K562 (cell line): ENCODE results near the gene BID. TPM values are rescaled to one million over a fixed set of nuclear protein-coding genes. Genes with fewer than 3 reads are reported as not detected.
"Not testable (repeated sequence)": the region's sequence is repeated elsewhere in the genome, so short reads cannot be mapped to it uniquely, and the experiment has no call there.

ENCODE experiments used
- ATAC-seq: fragments of 200-7000 bp; cut with Tn5 transposase; 3 replicates; pipeline ENCODE4 v1.9.1; 2020; ENCODE audit warnings: moderate library complexity
- BruUV-seq: library from RNA; stranded (reverse); fragments of 400-500 nt; replicated peaks from 2 replicates; lab custom pipeline; 2021; lab: Mats Ljungman, UMichigan
- CTCF ChIA-PET: fragments of 300-600 bp; formaldehyde crosslinking; extraction: SDS; loops from one replicate; lab custom pipeline; 2021; ENCODE audit warnings: low intra/inter-chr PET ratio; lab: Yijun Ruan, JAX
- POLR2A ChIA-PET: fragments of 300-600, 350-650 bp; sonication (Branson Sonifier 250); formaldehyde crosslinking; extraction: SDS; loops from one replicate; lab custom pipeline; 2021; ENCODE audit warnings: antibody characterized with exemption, inconsistent platforms; lab: Yijun Ruan, JAX
- DNase-seq, 4 experiments: peaks; one replicate each; pipeline versions ENCODE4 v3.0.0 to v3.0.0-alpha.2; 2011 to 2018; ENCODE audit warnings: low spot score in 3 of 4, mixed read lengths in 3 of 4; ENCODE audit errors: extremely low read depth in 1 of 4
- FAIRE-seq: peaks from 2 replicates; lab custom pipeline; 2011; peaks lifted over from hg19 to GRCh38; lab: Jason Lieb, UNC
- H2AFZ ChIP-seq: 2 replicates; pipeline ENCODE4 v1.6.0; 2011; ENCODE audit warnings: low read depth, low read length, control low read depth, inconsistent platforms
- H3K27ac ChIP-seq: fragments of 200-600 bp; 3 replicates; pipeline ENCODE4 v1.8.0; 2011; ENCODE audit warnings: low read depth, mild to moderate bottlenecking, control low read depth, inconsistent platforms, low read length, moderate library complexity, mixed read lengths; ENCODE audit errors: extremely low read depth
- H3K27me3 ChIP-seq, 2 experiments: fragments of 300-600 bp in 1 of 2; 2 replicates in 1 of 2; 3 replicates in 1 of 2; pipeline versions ENCODE4 v1.6.0 to v1.8.0; 2011; ENCODE audit warnings: inconsistent platforms in 2 of 2, low read length in 2 of 2, mild to moderate bottlenecking in 1 of 2, mixed read lengths in 1 of 2, moderate library complexity in 1 of 2; ENCODE audit not compliant: control insufficient read depth in 2 of 2, insufficient read depth in 2 of 2
- H3K36me3 ChIP-seq: fragments of 300-600 bp; 3 replicates; pipeline ENCODE4 v1.8.0; 2011; ENCODE audit warnings: mild to moderate bottlenecking, low read length, inconsistent platforms; ENCODE audit not compliant: control insufficient read depth, insufficient read depth
- H3K4me1 ChIP-seq, 2 experiments: fragments of 200-600 bp in 1 of 2; replicated peaks in 1 of 2; 2 replicates in 1 of 2; 3 replicates in 1 of 2; pipeline versions ENCODE4 v1.5.1 to v1.8.0; 2011; ENCODE audit warnings: inconsistent platforms in 2 of 2, low read length in 2 of 2, mild to moderate bottlenecking in 1 of 2, mixed read lengths in 1 of 2, moderate library complexity in 1 of 2; ENCODE audit not compliant: control insufficient read depth in 2 of 2, insufficient read depth in 2 of 2
- H3K4me2 ChIP-seq: 2 replicates; pipeline ENCODE4 v1.6.1; 2011; ENCODE audit warnings: low read length, control low read depth, inconsistent platforms, mixed read lengths; ENCODE audit not compliant: insufficient read depth
- H3K4me3 ChIP-seq: fragments of 200-600 bp; sonication (generic), shearing (Covaris generic); 2 replicates; pipeline ENCODE4 v1.5.1; 2016; ENCODE audit warnings: control low read depth, inconsistent platforms
- H3K79me2 ChIP-seq: fragments of 200-600 bp; 3 replicates; pipeline ENCODE4 v1.8.0; 2011; ENCODE audit warnings: low read length, inconsistent platforms; ENCODE audit not compliant: control insufficient read depth, insufficient read depth
- H3K9ac ChIP-seq, 2 experiments: 2 replicates each; pipeline versions ENCODE4 v1.6.0 to v1.6.1; 2011; ENCODE audit warnings: low read depth in 2 of 2, low read length in 2 of 2, control low read depth in 1 of 2, inconsistent platforms in 1 of 2, mild to moderate bottlenecking in 1 of 2, mixed read lengths in 1 of 2; ENCODE audit not compliant: insufficient read depth in 1 of 2
- H3K9me1 ChIP-seq: one replicate; pipeline ENCODE4 v1.6.0; 2011; ENCODE audit warnings: inconsistent platforms, mild to moderate bottlenecking, low read length, moderate library complexity; ENCODE audit not compliant: control insufficient read depth, insufficient read depth
- H3K9me3 ChIP-seq: replicated peaks from 2 replicates; pipeline ENCODE4 v1.5.1; 2011; ENCODE audit warnings: low read depth, low read length, inconsistent platforms; ENCODE audit not compliant: control insufficient read depth, insufficient read depth
- H4K20me1 ChIP-seq: replicated peaks from 2 replicates; pipeline ENCODE4 v1.6.1; 2011; ENCODE audit warnings: low read length, inconsistent platforms, mixed read lengths; ENCODE audit not compliant: control insufficient read depth, insufficient read depth
- CC2D1A ChIP-seq: fragments of 450-650 bp; IDR thresholded peaks from 2 replicates; pipeline ENCODE4 v1.6.1; 2017; ENCODE audit warnings: mild to moderate bottlenecking
- ELF2 ChIP-seq: fragments of 250-450 bp; sonication (Bioruptor Pico); IDR thresholded peaks from 2 replicates; pipeline ENCODE4 v1.5.0; 2021; ENCODE audit warnings: mild to moderate bottlenecking
- FOXA3 ChIP-seq, 2 experiments: fragments of 450-650 bp in 1 of 2; sonication (generic) in 1 of 2; formaldehyde crosslinking; IDR thresholded peaks in 1 of 2; conservative IDR thresholded peaks in 1 of 2; 2 replicates each; pipeline versions ENCODE4 v1.4.0 to v1.8.0; 2020 to 2022; ENCODE audit warnings: mild to moderate bottlenecking in 2 of 2, missing genetic modification reagents in 1 of 2
- FOXM1 ChIP-seq, 2 experiments: fragments of 450-650 bp in 1 of 2; sonication (generic) in 1 of 2; formaldehyde crosslinking in 1 of 2; IDR thresholded peaks; 2 replicates each; pipeline versions ENCODE4 v1.6.1 to v1.9.0; 2017 to 2022; ENCODE audit warnings: low read depth in 2 of 2, mild to moderate bottlenecking in 2 of 2, missing genetic modification reagents in 1 of 2, moderate library complexity in 1 of 2
- GABPB2 ChIP-seq: fragments of 250-450 bp; sonication (Bioruptor Pico); conservative IDR thresholded peaks from 2 replicates; pipeline ENCODE4 v1.5.1; 2021; ENCODE audit warnings: mild to moderate bottlenecking
- NR3C1 ChIP-seq: sonication (generic); formaldehyde crosslinking; IDR thresholded peaks from 2 replicates; pipeline ENCODE4 v1.8.1; 2022; ENCODE audit warnings: missing genetic modification reagents
- SLC30A9 ChIP-seq: fragments of 250-450 bp; sonication (Bioruptor Pico); IDR thresholded peaks from 2 replicates; pipeline ENCODE4 v1.8.0; 2022; ENCODE audit warnings: mild to moderate bottlenecking, moderate library complexity
- SMAD1 ChIP-seq: fragments of 150-350 bp; IDR thresholded peaks from 2 replicates; pipeline ENCODE4 v1.6.1; 2014; ENCODE audit warnings: low read length, low read depth; ENCODE audit not compliant: partially characterized antibody
- SREBF2 ChIP-seq: sonication (generic); formaldehyde crosslinking; IDR thresholded peaks from 2 replicates; pipeline ENCODE4 v1.4.0; 2020; ENCODE audit warnings: mild to moderate bottlenecking, missing genetic modification reagents
- ZNF586 ChIP-seq: fragments of 450-650 bp; formaldehyde crosslinking; conservative IDR thresholded peaks from 2 replicates; pipeline ENCODE4 v1.4.0; 2020; ENCODE audit warnings: mild to moderate bottlenecking, moderate library complexity
- WGBS: fragments of 100-300 bp; shearing (Covaris generic); methylation state at CpG from one replicate; pipeline ENCODE4 v1.1.6; 2016; ENCODE audit warnings: low coverage, mixed read lengths; ENCODE audit not compliant: insufficient coverage; ENCODE audit errors: missing lambda C conversion rate; 5-methylcytosine and 5-hydroxymethylcytosine counted together
- in situ Hi-C: fragments of 300-500 bp; cut with MboI; formaldehyde crosslinking; loops from 4 replicates; pipeline ENCODE4 v1.15.0; 2018; ENCODE audit warnings: inconsistent platforms, mixed read lengths
- intact Hi-C: fragments of 100-400 bp; cut with micrococcal nuclease; formaldehyde crosslinking; loops from 2 replicates; pipeline ENCODE4 v1.14.2; 2022
- polyA plus RNA-seq, 8 experiments: library from polyadenylated mRNA; depleted of rRNA in 4 of 8; stranded (reverse) in 5 of 8; unstranded in 3 of 8; fragments of >200 nt; fragmentation: Nextera tagmentation in 2 of 8; fragmentation: Illumina TruSeq in 1 of 8; extraction: Ambion mirVana in 2 of 8; extraction: Trizol in 1 of 8; gene quantifications; 2 replicates each; pipeline versions ENCODE4 v1.2.1 to v1.2.3, GENCODE V29; 2011 to 2014; ENCODE audit warnings: inconsistent platforms in 1 of 8, missing spikeins in 1 of 8
- total RNA-seq, 7 experiments: library from RNA; depleted of rRNA in 6 of 7; stranded (reverse); fragments of >200 nt in 6 of 7; fragmentation: Illumina TruSeq in 2 of 7; extraction: Trizol in 2 of 7; gene quantifications; 2 replicates each; pipeline versions ENCODE4 v1.2.1 to v1.2.3, GENCODE V29; 2011 to 2021; ENCODE audit warnings: low replicate concordance in 1 of 7
- TF ChIP-seq, protein P1 (sequence below): fragments of 450-650 bp; formaldehyde crosslinking; conservative IDR thresholded peaks from 2 replicates; pipeline ENCODE4 v1.4.0; 2022; ENCODE audit warnings: mild to moderate bottlenecking, missing genetic modification characterization

BID gene
- total and polyA plus RNA-seq, 9 of the 15 experiments (the other 6 are each of a cell fraction or from before 2014, with no cell fraction given): 5.2 to 209 (median 63.7) TPM

DNA sequence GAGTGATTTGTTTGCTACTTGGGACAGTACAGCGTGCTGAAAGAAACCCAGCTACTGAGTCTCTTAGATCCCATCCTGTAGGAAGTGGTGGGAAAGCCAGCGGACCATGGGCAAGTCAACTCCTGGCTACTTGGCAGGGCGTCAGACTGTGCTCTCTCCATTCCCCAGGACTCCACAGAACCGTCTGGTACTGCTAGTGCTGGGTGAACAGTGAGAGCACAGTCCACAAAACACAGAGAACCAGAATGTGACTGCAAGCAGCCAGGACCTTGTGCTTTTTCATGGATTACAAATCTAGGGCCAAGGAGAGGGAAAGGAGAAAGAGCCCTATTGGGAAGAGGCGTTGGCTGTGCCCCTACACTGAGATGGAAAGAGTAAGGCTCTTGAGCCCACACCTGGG is 10.2 kb downstream of the BID start:
- no peak overlapping the region for H3K4me3 ChIP-seq
- H3K9me1 ChIP-seq: no peaks in the 10 kb centered on the region
- H3K9me3 ChIP-seq: no peaks in the 10 kb centered on the region
- BruUV-seq: no TSS peak
- no peak overlapping the region for H2AFZ ChIP-seq
- H3K4me1 ChIP-seq: peaks cover 0 to 11% of the 10 kb centered on the region in 2 experiments; a peak in 3 of 5 replicates
- WGBS: 70% methylated on average over 5 of the region's 5 CpGs
- peaks cover 6% of the 10 kb centered on the region for H3K36me3 ChIP-seq
- ATAC-seq: peak; percentile 27
- intact Hi-C loops (no loop called here), in situ Hi-C loops (no loop called here)
- H4K20me1 ChIP-seq: peaks cover 29% of the 10 kb centered on the region
- TF ChIP-seq ELF2 (CRISPR knock-in tag) (no peak), ZNF586 (CRISPR knock-in tag) (no peak), NR3C1 (CRISPR knock-in tag) (no peak), SMAD1 (no peak), GABPB2 (no peak), CC2D1A (no peak), FOXM1 (IDR thresholded peaks at IDR 0.05; ENCODE audit: low read depth) (no peak), FOXM1 (CRISPR knock-in tag; IDR thresholded peaks at IDR 0.05; ENCODE audit: low read depth) (no peak), FOXA3 (CRISPR knock-in tag; conservative IDR thresholded peaks at IDR 0.05 in 1 of 2, IDR thresholded peaks at IDR 0.05 in 1 of 2) (no peak), SLC30A9 (CRISPR knock-in tag) (no peak), SREBF2 (CRISPR knock-in tag) (no peak)
- TF ChIP-seq, protein P1, sequence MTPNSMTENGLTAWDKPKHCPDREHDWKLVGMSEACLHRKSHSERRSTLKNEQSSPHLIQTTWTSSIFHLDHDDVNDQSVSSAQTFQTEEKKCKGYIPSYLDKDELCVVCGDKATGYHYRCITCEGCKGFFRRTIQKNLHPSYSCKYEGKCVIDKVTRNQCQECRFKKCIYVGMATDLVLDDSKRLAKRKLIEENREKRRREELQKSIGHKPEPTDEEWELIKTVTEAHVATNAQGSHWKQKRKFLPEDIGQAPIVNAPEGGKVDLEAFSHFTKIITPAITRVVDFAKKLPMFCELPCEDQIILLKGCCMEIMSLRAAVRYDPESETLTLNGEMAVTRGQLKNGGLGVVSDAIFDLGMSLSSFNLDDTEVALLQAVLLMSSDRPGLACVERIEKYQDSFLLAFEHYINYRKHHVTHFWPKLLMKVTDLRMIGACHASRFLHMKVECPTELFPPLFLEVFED (CRISPR knock-in tag): no peak
- H3K4me2 ChIP-seq: no peak overlapping the region
- no peak for FAIRE-seq
- CTCF ChIA-PET: no interaction called here
- POLR2A ChIA-PET: no interaction called here
- H3K9ac ChIP-seq: no peak overlapping the region
- H3K27ac ChIP-seq: no peak overlapping the region
- peaks cover 68% of the 10 kb centered on the region for H3K79me2 ChIP-seq
- no peak for DNase-seq
- no peaks in the 10 kb centered on the region for H3K27me3 ChIP-seq

DNA sequence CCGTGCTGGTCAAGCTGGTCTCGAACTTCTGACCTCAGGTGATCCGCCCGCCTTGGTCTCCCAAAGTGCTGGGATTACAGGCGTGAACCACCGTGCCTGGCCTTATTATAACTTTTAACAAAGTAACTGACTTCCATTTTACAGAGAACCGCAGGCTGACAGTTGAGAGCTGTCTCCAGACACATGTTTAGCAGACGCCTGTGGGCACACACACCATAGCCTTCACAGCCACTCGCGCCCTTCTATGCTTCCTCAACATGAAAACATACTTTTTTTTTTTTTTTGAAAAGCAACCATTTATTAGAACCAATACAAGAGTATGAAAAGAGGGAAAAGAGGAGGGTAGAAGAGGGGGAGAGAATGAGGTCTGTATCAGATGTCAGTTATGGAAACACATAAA is 10.8 kb downstream of the BID start:
- ATAC-seq, H3K27ac ChIP-seq, POLR2A ChIA-PET, CTCF ChIA-PET, H3K27me3 ChIP-seq, H3K9me3 ChIP-seq, H3K9ac ChIP-seq, H3K36me3 ChIP-seq, in situ Hi-C loops, BruUV-seq, H3K4me3 ChIP-seq, H2AFZ ChIP-seq, H3K4me2 ChIP-seq, FAIRE-seq, H3K9me1 ChIP-seq, H3K4me1 ChIP-seq, DNase-seq, intact Hi-C loops: not testable (repeated sequence)
- 90% methylated on average over 10 of the region's 10 CpGs for WGBS
- Histone ChIP-seq H3K79me2 (peaks cover 71% of the 10 kb centered on the region), H4K20me1 (peaks cover 29% of the 10 kb centered on the region)
